AG04450 (cell line): ENCODE data around the gene CLDN19. TPM values are rescaled to one million over a fixed set of nuclear protein-coding genes. Genes with fewer than 3 reads are reported as not detected.

ENCODE experiments used
- CTCF ChIA-PET: fragments of 300-600, 350-600 bp; formaldehyde crosslinking; extraction: SDS; loops from one replicate; lab custom pipeline; 2022; ENCODE audit warnings: antibody characterized with exemption, inconsistent platforms; lab: Charles Lee
- POLR2A ChIA-PET: fragments of 350-600 bp; formaldehyde crosslinking; extraction: SDS; loops from one replicate; lab custom pipeline; 2021; ENCODE audit warnings: antibody characterized with exemption, inconsistent platforms; lab: Yijun Ruan, JAX
- DNase-seq: peaks from one replicate; pipeline ENCODE4 v3.0.0-alpha.2; 2011; ENCODE audit warnings: low read depth, low spot score
- H3K27ac ChIP-seq: one replicate; pipeline ENCODE4 v1.5.1; 2012; ENCODE audit warnings: low read depth, low read length, control low read depth
- H3K27me3 ChIP-seq: one replicate; pipeline ENCODE4 v1.6.0; 2012; ENCODE audit warnings: low read length; ENCODE audit not compliant: control insufficient read depth, insufficient read depth
- H3K4me3 ChIP-seq: 2 replicates; pipeline ENCODE4 v1.5.1; 2011; ENCODE audit warnings: mild to moderate bottlenecking, low read depth, low read length, control low read depth
- H3K9me3 ChIP-seq: 2 replicates; pipeline ENCODE4 v1.5.1; 2012; ENCODE audit warnings: low read length; ENCODE audit not compliant: control insufficient read depth, insufficient read depth
- CTCF ChIP-seq: IDR thresholded peaks from 2 replicates; pipeline ENCODE4 v1.5.1; 2011; ENCODE audit warnings: low read depth, low read length, control low read depth, inconsistent platforms
- polyA plus RNA-seq: library from polyadenylated mRNA; depleted of rRNA; stranded (reverse); fragments of >200 nt; gene quantifications from 2 replicates; pipeline ENCODE4 v1.2.3, GENCODE V29; 2011

Gene CLDN19
- polyA plus RNA-seq, 1 experiment: not detected

GRCh38 chr1:42691157-42691498, 48.9 kb downstream of the CLDN19 start:
- CTCF ChIA-PET: interaction anchor here (0.6 to 1.3 kb wide), 3 partner anchors 73 to 113 kb away, joined by 4 to 6 read pairs (median 5); no protein-coding TSS in a partner anchor
- no peak for DNase-seq
- POLR2A ChIA-PET: interaction anchor here (0.9 to 1.6 kb wide), 1 partner anchor 9 kb away, joined by 3 read pairs; the partner anchor contains the start of gene YBX1
- TF ChIP-seq CTCF: no peak
- Histone ChIP-seq H3K9me3 (no peaks in the 10 kb centered on the region), H3K4me3 (no peak overlapping the region), H3K27ac (no peak overlapping the region), H3K27me3 (no peaks in the 10 kb centered on the region)

DNA sequence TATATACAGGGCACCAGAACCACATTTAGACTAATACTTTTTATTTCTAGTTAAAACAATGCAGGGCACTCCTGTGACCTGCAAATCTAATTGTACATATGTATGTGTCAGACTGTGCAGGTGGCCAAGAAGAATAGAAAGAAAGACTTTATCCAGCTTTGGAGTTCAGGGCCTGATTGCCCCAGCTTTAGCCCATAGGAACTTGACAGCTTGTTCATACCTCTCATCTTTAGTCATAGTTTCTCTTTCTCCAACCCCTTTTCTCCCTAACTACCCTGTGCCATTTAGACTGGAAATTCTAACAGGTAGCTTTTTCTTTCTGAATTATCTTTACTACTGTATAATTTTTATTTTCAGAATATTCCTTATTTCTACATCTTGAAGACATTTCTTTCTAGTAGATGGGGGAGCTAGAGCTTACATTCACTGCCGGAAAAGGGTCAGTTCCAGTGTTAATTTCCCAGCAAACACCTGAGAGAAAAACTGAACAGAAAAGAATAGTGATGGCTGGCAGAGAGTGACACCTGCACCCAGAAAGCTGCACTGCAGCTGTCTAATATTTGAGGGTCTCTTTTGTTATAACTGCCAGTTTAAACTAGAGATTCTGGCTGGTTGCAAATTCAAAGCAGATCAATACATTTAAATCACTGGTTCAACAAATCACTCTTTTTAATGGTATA, 49.4 kb downstream of the CLDN19 start:
- Histone ChIP-seq H3K27ac (no peak overlapping the region), H3K4me3 (no peak overlapping the region), H3K9me3 (no peaks in the 10 kb centered on the region), H3K27me3 (no peaks in the 10 kb centered on the region)
- no peak for TF ChIP-seq CTCF
- CTCF ChIA-PET: interaction anchor here (0.6 to 1.3 kb wide), 2 partner anchors 73 to 113 kb away, joined by 4 to 5 read pairs; no protein-coding TSS in a partner anchor
- POLR2A ChIA-PET: interaction anchor here (0.9 kb wide), 1 partner anchor 8 kb away, joined by 3 read pairs; the partner anchor contains the start of gene YBX1
- no peak for DNase-seq

- ChIA-PET POLR2A (no interaction called here), CTCF (interaction anchor here (1.0 kb wide), 1 partner anchor 8 kb away, joined by 3 read pairs; no protein-coding TSS in a partner anchor)
Observed at GRCh38 chr1:42689912-42690311, 50.1 kb downstream of the CLDN19 start.

DNA sequence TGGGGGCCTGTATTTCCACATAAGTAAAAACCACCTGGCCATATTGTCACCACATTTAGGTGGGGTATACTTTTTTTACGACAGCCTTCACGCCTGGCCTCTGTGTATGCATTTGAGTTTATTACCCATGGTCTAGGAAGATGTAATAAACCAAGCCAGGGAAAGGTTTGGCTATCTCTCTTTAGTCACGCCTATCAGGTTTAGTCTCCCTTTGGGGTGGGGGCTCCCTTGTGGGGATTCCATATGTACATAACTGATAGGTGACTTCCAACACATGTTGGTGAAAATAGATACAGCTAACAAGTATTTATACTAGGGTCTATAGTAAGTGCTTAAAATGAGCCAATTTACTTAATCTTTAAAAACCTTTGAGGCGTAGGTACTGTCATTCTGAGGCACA, 53.6 kb downstream of the CLDN19 start:
- CTCF ChIA-PET: no interaction called here

More at GRCh38 chr1:42689912-42690311, 50.1 kb downstream of the CLDN19 start:
- Histone ChIP-seq H3K9me3 (no peaks in the 10 kb centered on the region), H3K4me3 (no peak overlapping the region), H3K27ac (no peak overlapping the region), H3K27me3 (no peaks in the 10 kb centered on the region)
- no peak for TF ChIP-seq CTCF
- DNase-seq: no peak

More for the DNA sequence above, 53.6 kb downstream of the CLDN19 start:
- POLR2A ChIA-PET: no interaction called here
- Histone ChIP-seq H3K9me3 (no peaks in the 10 kb centered on the region), H3K4me3 (no peak overlapping the region), H3K27ac (no peak overlapping the region), H3K27me3 (no peaks in the 10 kb centered on the region)
- TF ChIP-seq CTCF: no peak
- no peak for DNase-seq
